ENCODE data around the gene PTGDS. TPM values are rescaled to one million over a fixed set of nuclear protein-coding genes. Genes with fewer than 3 reads are reported as not detected.

The PTGDS gene
- total and polyA plus RNA-seq, 2 donors (not counting 1 experiment from before 2014, with no cell fraction given): 0.13 TPM; not detected in 1

DNA sequence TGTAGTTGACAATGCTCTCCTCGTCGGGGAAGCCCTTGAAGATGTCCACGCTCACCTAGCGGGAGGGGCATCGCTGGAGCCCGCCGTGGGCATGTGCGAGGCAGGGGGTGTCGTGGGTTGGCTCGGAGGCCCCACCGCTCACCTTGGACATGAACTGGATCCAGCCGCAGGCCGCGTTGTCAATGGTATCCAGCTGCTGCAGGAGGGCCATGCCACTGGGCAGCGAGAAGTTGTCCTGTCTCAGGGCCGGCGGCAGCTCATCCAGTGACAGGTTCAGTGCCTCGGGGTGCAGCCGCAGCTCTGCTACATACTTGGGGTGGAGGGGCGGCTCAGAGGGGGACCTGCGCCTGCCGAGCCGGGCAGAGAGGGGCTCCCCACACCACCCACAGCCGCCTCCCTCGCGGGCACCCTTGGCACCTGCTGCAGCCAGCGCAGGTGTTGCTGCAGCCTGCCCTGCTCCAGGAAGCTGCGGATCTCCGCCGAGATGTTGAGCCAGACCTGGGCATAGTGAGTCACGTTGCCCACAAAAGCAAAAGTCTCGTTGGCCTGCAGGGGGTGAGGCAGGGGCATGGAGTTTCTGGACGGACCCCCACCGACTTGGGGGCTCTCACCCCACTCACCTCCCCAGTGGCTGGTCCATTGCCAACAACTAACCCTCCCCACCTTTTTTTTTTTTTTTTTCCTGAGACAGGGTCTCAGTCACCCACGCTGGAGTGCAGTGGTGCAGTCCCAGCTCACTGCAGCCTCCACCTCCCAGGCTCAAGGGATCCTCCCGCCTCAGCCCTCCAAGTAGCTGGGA is 41.7 kb downstream of the PTGDS start:
- no peak overlapping the region for H3K27ac Mint-ChIP-seq
- no peaks in the 10 kb centered on the region for H3K79me2 ChIP-seq (ENCODE audit: control insufficient read depth, insufficient read depth, low read length)
- H3K36me3 ChIP-seq (replicated peaks in 1 of 2; ENCODE audit: control extremely low read depth in 1 of 2, control insufficient read depth in 1 of 2, extremely low read depth in 1 of 2, insufficient read depth in 2 of 2, low read length in 1 of 2): peaks cover 0 to 5% of the 10 kb centered on the region in 2 experiments
- no peak for DNase-seq
- no peaks in the 10 kb centered on the region for H3K4me1 Mint-ChIP-seq
- H3K27me3 Mint-ChIP-seq: no peaks in the 10 kb centered on the region
- WGBS (ENCODE audit: insufficient coverage): 92% methylated on average over 32 of the region's 36 CpGs
- no peak overlapping the region for H3K27ac ChIP-seq (ENCODE audit: low read length in 2 of 2)
- no peak for TF ChIP-seq EZH2 (IDR thresholded peaks at IDR 0.05; ENCODE audit: borderline replicate concordance, insufficient read depth, low read depth, low read length, poor library complexity, severe bottlenecking)
- TF ChIP-seq, protein P1, sequence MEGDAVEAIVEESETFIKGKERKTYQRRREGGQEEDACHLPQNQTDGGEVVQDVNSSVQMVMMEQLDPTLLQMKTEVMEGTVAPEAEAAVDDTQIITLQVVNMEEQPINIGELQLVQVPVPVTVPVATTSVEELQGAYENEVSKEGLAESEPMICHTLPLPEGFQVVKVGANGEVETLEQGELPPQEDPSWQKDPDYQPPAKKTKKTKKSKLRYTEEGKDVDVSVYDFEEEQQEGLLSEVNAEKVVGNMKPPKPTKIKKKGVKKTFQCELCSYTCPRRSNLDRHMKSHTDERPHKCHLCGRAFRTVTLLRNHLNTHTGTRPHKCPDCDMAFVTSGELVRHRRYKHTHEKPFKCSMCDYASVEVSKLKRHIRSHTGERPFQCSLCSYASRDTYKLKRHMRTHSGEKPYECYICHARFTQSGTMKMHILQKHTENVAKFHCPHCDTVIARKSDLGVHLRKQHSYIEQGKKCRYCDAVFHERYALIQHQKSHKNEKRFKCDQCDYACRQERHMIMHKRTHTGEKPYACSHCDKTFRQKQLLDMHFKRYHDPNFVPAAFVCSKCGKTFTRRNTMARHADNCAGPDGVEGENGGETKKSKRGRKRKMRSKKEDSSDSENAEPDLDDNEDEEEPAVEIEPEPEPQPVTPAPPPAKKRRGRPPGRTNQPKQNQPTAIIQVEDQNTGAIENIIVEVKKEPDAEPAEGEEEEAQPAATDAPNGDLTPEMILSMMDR (IDR thresholded peaks at IDR 0.05): no peak
- H3K4me3 Mint-ChIP-seq: no peak overlapping the region
- no peak overlapping the region for H3K9ac ChIP-seq (ENCODE audit: low read length)
- no peak overlapping the region for H2AFZ ChIP-seq (ENCODE audit: insufficient read depth, low read depth, low read length, poor library complexity, severe bottlenecking)
- CTCF ChIA-PET: interaction anchor here (1.4 to 1.6 kb wide), 2 partner anchors 10 to 28 kb away, joined by 5 read pairs; no protein-coding TSS in a partner anchor
- no peak overlapping the region for H3K4me3 ChIP-seq (ENCODE audit: control extremely low read depth in 1 of 5, extremely low read depth in 1 of 5, insufficient read depth in 1 of 5, low read depth in 2 of 5, low read length in 4 of 5)
- H3K27me3 ChIP-seq (replicated peaks in 1 of 4; ENCODE audit: control extremely low read depth in 1 of 4, control insufficient read depth in 3 of 4, insufficient read depth in 4 of 4, low read length in 3 of 4): no peaks in the 10 kb centered on the region
- no peaks in the 10 kb centered on the region for H4K20me1 ChIP-seq (ENCODE audit: control insufficient read depth, insufficient read depth, low read length, poor library complexity, severe bottlenecking)
- H3K4me2 ChIP-seq (replicated peaks; ENCODE audit: low read depth, low read length, poor library complexity, severe bottlenecking): no peak overlapping the region
- no peaks in the 10 kb centered on the region for H3K4me1 ChIP-seq (ENCODE audit: control insufficient read depth in 2 of 2, insufficient read depth in 2 of 2, low read length in 2 of 2)
- intact Hi-C loops (cut with micrococcal nuclease): no loop called here
- H3K9me3 Mint-ChIP-seq (ENCODE audit: insufficient read depth): no peaks in the 10 kb centered on the region
- H3K9me3 ChIP-seq (ENCODE audit: control extremely low read depth in 1 of 3, control insufficient read depth in 2 of 3, insufficient read depth in 1 of 3, low read length in 2 of 3): peaks cover 0 to 9% (median 0%) of the 10 kb centered on the region in 3 donors
- POLR2A ChIA-PET: no interaction called here
- no peak for ATAC-seq (ENCODE audit: low read depth)

Data from B cell (primary cell).